ENCODE data around the gene C17orf113.
A peak's percentile ranks its signal among the peaks of the same experiment; 100 is the strongest.
"Not testable (repeated sequence)": the region's sequence is repeated elsewhere in the genome, so short reads cannot be mapped to it uniquely, and the experiment has no call there.

Gene C17orf113

GRCh38 chr17:42016411-42016831 is 34.0 kb downstream of the C17orf113 start:
- DNase-seq (ENCODE audit: low read depth) = peak; percentile 32

GRCh38 chr17:42013740-42014139 is 36.7 kb downstream of the C17orf113 start:
- not testable (repeated sequence) for DNase-seq (ENCODE audit: low read depth)

GRCh38 chr17:42012363-42012762 is 38.0 kb downstream of the C17orf113 start:
- not testable (repeated sequence) for DNase-seq (ENCODE audit: low read depth)

GRCh38 chr17:42010898-42011516 is 39.4 kb downstream of the C17orf113 start:
- DNase-seq (ENCODE audit: low read depth) = peak; percentile 66

GRCh38 chr17:42010266-42010680 is 40.1 kb downstream of the C17orf113 start:
- peak; percentile 59 for DNase-seq (ENCODE audit: low read depth)

- no peak for DNase-seq (ENCODE audit: low read depth)
Measured at GRCh38 chr17:42009170-42009569, 41.2 kb downstream of the C17orf113 start.

- DNase-seq (ENCODE audit: low read depth) = no peak
Measured at GRCh38 chr17:42005166-42005565, 45.2 kb downstream of the C17orf113 start.

GRCh38 chr17:42002792-42003301 is 47.6 kb downstream of the C17orf113 start:
- DNase-seq (ENCODE audit: low read depth) = peak; percentile 68

- DNase-seq (ENCODE audit: low read depth) = no peak
Measured at GRCh38 chr17:42002175-42002791, 48.1 kb downstream of the C17orf113 start.

GRCh38 chr17:42001729-42002128 is 48.7 kb downstream of the C17orf113 start:
- no peak for DNase-seq (ENCODE audit: low read depth)

GRCh38 chr17:42000413-42001133 is 49.8 kb downstream of the C17orf113 start:
- no peak for DNase-seq (ENCODE audit: low read depth)

GRCh38 chr17:41998497-41998896 is 51.9 kb downstream of the C17orf113 start:
- DNase-seq (ENCODE audit: low read depth) = no peak

GRCh38 chr17:41996855-41997164 is 53.6 kb downstream of the C17orf113 start:
- no peak for DNase-seq (ENCODE audit: low read depth)

- DNase-seq (ENCODE audit: low read depth) = no peak
Measured at GRCh38 chr17:41992576-41992975, 57.8 kb downstream of the C17orf113 start.

GRCh38 chr17:41989702-41990419 is 60.5 kb downstream of the C17orf113 start:
- DNase-seq (ENCODE audit: low read depth) = no peak

GRCh38 chr17:41988418-41988817 is 62.0 kb downstream of the C17orf113 start:
- DNase-seq (ENCODE audit: low read depth) = no peak

All from ELR (cell line).